Adrenal gland (tissue), 12 donors: ENCODE measurements around the gene NUAK2. TPM values are rescaled to one million over a fixed set of nuclear protein-coding genes. Genes with fewer than 3 reads are reported as not detected.

Experiments used
- DNase-seq, 7 donors: peaks; one replicate each; pipeline ENCODE4 v3.0.0-alpha.2; 2019 to 2020
- H3K27ac ChIP-seq, 5 donors: fragments of 200-600 bp; sonication (generic) in 4 of 5; 1 replicate in 3 of 5; 2 replicates in 2 of 5; pipeline versions ENCODE4 v1.5.1 to v1.8.0; 2016 to 2020; ENCODE audit warnings: mild to moderate bottlenecking in 1 of 5
- H3K27me3 ChIP-seq: fragments of 200-600 bp; 2 replicates; pipeline ENCODE4 v1.8.0; 2021
- H3K36me3 ChIP-seq, 2 donors: fragments of 200-600 bp; replicated peaks in 1 of 2; 1 replicate in 1 of 2; 2 replicates in 1 of 2; pipeline versions ENCODE4 v1.5.1 to v1.8.0; 2018 to 2022
- H3K4me1 ChIP-seq, 2 donors: fragments of 200-600 bp; replicated peaks in 1 of 2; 1 replicate in 1 of 2; 2 replicates in 1 of 2; pipeline versions ENCODE4 v1.5.1 to v1.8.0; 2018 to 2021
- H3K4me3 ChIP-seq, 4 donors: fragments of 200-600 bp; sonication (generic) in 3 of 4; one replicate each; pipeline ENCODE4 v1.5.1; 2016 to 2018
- H3K9me3 ChIP-seq, 3 donors: fragments of 200-600 bp; sonication (generic) in 1 of 3; replicated peaks in 1 of 3; 1 replicate in 2 of 3; 2 replicates in 1 of 3; pipeline versions ENCODE4 v1.5.1 to v1.8.0; 2016 to 2021
- POLR2A ChIP-seq, 2 donors: fragments of 450-650 bp; IDR thresholded peaks; one replicate each; pipeline ENCODE4 v1.6.1; 2017; ENCODE audit warnings: antibody characterized with exemption in 2 of 2, mild to moderate bottlenecking in 2 of 2, moderate library complexity in 1 of 2
- WGBS, 4 donors: extraction: QIAGEN DNeasy Blood & Tissue Kit in 2 of 4; methylation state at CpG; one replicate each; pipeline versions ENCODE4 v1.1.5 to v1.1.7; 2013 to 2017; 5-methylcytosine and 5-hydroxymethylcytosine counted together
- intact Hi-C, 2 donors: fragments of 100-400 bp; cut with DNase I; formaldehyde crosslinking; loops; one replicate each; pipeline versions ENCODE4 v1.14.1 to v1.15.0; 2022 to 2023
- polyA plus RNA-seq, 3 donors: library from polyadenylated mRNA; stranded (reverse); fragments of 200-250 nt in 2 of 3; fragments of 350-450 nt in 1 of 3; fragmentation: Illumina TruSeq in 1 of 3; extraction: RNeasy Lipid Tissue Mini Kit (QIAGEN cat#74804) in 1 of 3; gene quantifications; one replicate each; pipeline ENCODE4 v1.2.3, GENCODE V29; 2013 to 2014
- total RNA-seq, 9 donors: library from RNA; depleted of rRNA in 4 of 9; stranded (reverse); fragments of >200 nt in 4 of 9; fragments of 120-200 nt in 1 of 9; fragmentation: NEBNext Ultra II Directional in 1 of 9; extraction: Animal tissue kit (Norgen Biotek cat#: 25700) in 1 of 9; gene quantifications; one replicate each; pipeline versions ENCODE4 v1.1.0 to v1.2.4, GENCODE V29; 2013 to 2023
- TF ChIP-seq, protein P1 (sequence below), 6 experiments: fragments of 450-650 bp in 4 of 6; fragments of 200-600 bp in 2 of 6; sonication (generic) in 1 of 6; IDR thresholded peaks; 1 replicate in 5 of 6; 2 replicates in 1 of 6; pipeline versions ENCODE4 v1.5.1 to v1.8.0; 2016 to 2021; ENCODE audit warnings: antibody characterized with exemption in 6 of 6, mild to moderate bottlenecking in 2 of 6, moderate library complexity in 1 of 6
- donor health status: healthy with polysubstance abuse.
- donor health status: Bipolar disorder and iron deficiency.
- donor health status: DM: yes; HTN: yes; CAD: no.
- donor health status: DM: no; HTN: no; CAD: no.
- donor health status: DM: no; HTN: no; CAD: no.
- donor health status: DM: yes; HTN: yes; CAD: no.

Gene NUAK2
- total and polyA plus RNA-seq, 12 donors, result 0.95 to 9.9 (median 4.0) TPM

DNA sequence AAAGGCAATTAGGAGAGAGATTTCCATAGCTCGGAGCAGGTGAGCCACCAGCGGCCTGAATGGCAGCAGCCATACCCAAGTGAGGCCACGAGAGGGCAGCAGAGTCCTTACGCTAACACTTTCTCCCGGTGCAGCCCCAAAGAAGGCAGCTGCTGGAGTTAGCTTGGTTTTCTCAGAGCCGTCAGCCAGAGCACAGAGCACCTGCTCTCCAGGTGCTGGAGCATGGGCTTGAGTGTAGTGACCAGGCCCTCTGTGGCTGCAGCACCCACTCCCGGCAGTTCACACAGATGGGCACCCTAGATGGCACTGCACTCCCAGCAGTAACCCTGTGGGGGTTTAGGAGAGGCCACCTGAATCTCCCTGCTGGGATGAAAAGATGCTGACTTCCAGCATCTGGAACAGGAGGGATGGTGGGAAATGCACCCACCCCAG lies 48.0 kb downstream of the NUAK2 start:
- no peak for TF ChIP-seq POLR2A (IDR thresholded peaks at IDR 0.05)
- TF ChIP-seq, protein P1, sequence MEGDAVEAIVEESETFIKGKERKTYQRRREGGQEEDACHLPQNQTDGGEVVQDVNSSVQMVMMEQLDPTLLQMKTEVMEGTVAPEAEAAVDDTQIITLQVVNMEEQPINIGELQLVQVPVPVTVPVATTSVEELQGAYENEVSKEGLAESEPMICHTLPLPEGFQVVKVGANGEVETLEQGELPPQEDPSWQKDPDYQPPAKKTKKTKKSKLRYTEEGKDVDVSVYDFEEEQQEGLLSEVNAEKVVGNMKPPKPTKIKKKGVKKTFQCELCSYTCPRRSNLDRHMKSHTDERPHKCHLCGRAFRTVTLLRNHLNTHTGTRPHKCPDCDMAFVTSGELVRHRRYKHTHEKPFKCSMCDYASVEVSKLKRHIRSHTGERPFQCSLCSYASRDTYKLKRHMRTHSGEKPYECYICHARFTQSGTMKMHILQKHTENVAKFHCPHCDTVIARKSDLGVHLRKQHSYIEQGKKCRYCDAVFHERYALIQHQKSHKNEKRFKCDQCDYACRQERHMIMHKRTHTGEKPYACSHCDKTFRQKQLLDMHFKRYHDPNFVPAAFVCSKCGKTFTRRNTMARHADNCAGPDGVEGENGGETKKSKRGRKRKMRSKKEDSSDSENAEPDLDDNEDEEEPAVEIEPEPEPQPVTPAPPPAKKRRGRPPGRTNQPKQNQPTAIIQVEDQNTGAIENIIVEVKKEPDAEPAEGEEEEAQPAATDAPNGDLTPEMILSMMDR (IDR thresholded peaks at IDR 0.05), result peak; percentile 97 to 99 (median 98)
- DNase-seq, result peak; percentile 77 to 97 (median 90)
- intact Hi-C loops, result loop anchor here (2.0 to 10.0 kb wide), 4 partner anchors 51 to 221 kb away; no protein-coding TSS in a partner anchor
- H3K9me3 ChIP-seq, result no peaks in the 10 kb centered on the region
- peak overlapping the region in 4 of 5 donors; percentile 24 to 76 (median 50) for H3K27ac ChIP-seq
- WGBS, 4 donors, result 6 to 14% (median 9%) methylated on average over 1 to 7 of the region's 7 CpGs; no CpG with 5 or more reads in 1 of the 4 donors
- H3K4me1 ChIP-seq, result peaks cover 0 to 12% of the 10 kb centered on the region in 2 donors
- H3K27me3 ChIP-seq, result no peaks in the 10 kb centered on the region
- peaks cover 0 to 9% of the 10 kb centered on the region in 2 donors for H3K36me3 ChIP-seq
- no peak overlapping the region for H3K4me3 ChIP-seq

DNA sequence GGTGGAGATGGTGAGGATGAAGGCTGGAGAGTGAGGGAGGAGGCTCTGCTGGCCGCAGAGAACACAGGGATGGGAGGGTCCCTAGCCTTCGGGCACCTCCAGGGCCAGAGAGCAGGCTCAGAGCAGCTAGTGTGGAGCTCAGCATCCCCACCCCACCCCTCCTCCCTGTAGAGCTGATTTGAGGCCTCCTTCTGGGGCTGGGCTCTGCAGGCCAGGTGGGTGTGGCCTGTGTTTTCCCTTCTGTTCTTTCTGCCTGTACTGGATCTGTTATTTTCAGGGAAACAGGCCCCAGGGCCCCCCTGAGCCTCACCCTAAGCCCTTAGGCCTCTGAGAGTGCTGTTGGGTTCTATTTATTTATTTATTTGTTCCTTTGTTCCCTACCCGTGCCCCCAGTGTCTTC lies 49.0 kb downstream of the NUAK2 start:
- DNase-seq, result no peak
- H3K36me3 ChIP-seq, result peaks cover 0 to 9% of the 10 kb centered on the region in 2 donors
- H3K4me3 ChIP-seq, result no peak overlapping the region
- peaks cover 0 to 12% of the 10 kb centered on the region in 2 donors for H3K4me1 ChIP-seq
- H3K27me3 ChIP-seq, result no peaks in the 10 kb centered on the region
- TF ChIP-seq, protein P1 (IDR thresholded peaks at IDR 0.05), result no peak
- TF ChIP-seq POLR2A (IDR thresholded peaks at IDR 0.05), result no peak
- WGBS, 4 donors, result 74 to 100% (median 92%) methylated on average over 3 of the region's 3 CpGs
- no peaks in the 10 kb centered on the region for H3K9me3 ChIP-seq
- no peak overlapping the region for H3K27ac ChIP-seq
- intact Hi-C loops, result loop anchor here (2.0 to 10.0 kb wide), 4 partner anchors 52 to 222 kb away; no protein-coding TSS in a partner anchor

DNA sequence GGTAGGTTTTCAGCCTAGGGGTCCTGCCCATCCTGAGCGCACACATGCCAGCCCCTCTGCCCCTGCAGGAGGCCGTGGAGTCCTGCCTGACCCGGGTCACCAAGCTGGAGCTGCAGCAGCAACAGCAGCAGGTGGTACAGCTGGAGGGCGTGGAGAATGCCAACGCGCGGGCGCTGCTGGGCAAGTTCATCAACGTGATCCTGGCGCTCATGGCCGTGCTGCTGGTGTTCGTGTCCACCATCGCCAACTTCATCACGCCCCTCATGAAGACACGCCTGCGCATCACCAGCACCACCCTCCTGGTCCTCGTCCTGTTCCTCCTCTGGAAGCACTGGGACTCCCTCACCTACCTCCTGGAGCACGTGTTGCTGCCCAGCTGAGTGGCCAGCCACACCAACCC lies 49.8 kb downstream of the NUAK2 start:
- Histone ChIP-seq H3K36me3 (peaks cover 0 to 9% of the 10 kb centered on the region in 2 donors), H3K4me3 (no peak overlapping the region), H3K4me1 (peaks cover 0 to 12% of the 10 kb centered on the region in 2 donors), H3K27me3 (no peaks in the 10 kb centered on the region), H3K9me3 (no peaks in the 10 kb centered on the region), H3K27ac (no peak overlapping the region)
- no peak for TF ChIP-seq POLR2A (IDR thresholded peaks at IDR 0.05)
- TF ChIP-seq, protein P1 (IDR thresholded peaks at IDR 0.05), result no peak
- WGBS, 4 donors, result 92 to 96% (median 93%) methylated on average over 10 to 18 of the region's 18 CpGs
- no peak for DNase-seq
- intact Hi-C loops, result loop anchor here (2.0 to 10.0 kb wide), 4 partner anchors 53 to 223 kb away; no protein-coding TSS in a partner anchor

DNA sequence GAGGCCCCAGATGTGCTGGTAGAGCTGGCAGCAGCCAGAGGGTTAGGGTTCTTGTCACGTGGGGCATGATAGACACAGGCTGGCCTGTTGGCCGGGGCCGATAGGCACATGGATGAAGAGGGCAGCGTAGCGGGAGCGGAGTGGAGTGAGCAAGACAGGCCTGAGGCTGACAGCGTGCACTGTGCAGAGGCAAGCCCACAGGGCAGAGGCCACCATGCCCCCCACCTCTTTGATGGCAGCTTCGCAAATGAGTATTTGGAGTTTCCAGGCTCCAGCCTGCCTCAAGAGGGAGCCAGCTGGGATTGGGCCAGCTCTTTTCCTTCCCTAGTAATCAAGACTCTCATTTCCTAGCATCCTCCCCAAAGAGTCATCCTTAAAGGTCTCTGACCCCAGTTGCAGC lies 50.3 kb downstream of the NUAK2 start:
- H3K9me3 ChIP-seq, result no peaks in the 10 kb centered on the region
- WGBS, 4 donors, result 79 to 91% (median 82%) methylated on average over 7 to 8 of the region's 8 CpGs
- no peak overlapping the region for H3K27ac ChIP-seq
- H3K4me3 ChIP-seq, result no peak overlapping the region
- no peak for TF ChIP-seq POLR2A (IDR thresholded peaks at IDR 0.05)
- H3K36me3 ChIP-seq, result peaks cover 0 to 9% of the 10 kb centered on the region in 2 donors
- no peaks in the 10 kb centered on the region for H3K27me3 ChIP-seq
- DNase-seq, result peak in 4 of 7 donors; percentile 33 to 82 (median 72)
- intact Hi-C loops, result loop anchor here (10.0 kb wide), 2 partner anchors 164 to 224 kb away; no protein-coding TSS in a partner anchor
- peaks cover 0 to 12% of the 10 kb centered on the region in 2 donors for H3K4me1 ChIP-seq

DNA sequence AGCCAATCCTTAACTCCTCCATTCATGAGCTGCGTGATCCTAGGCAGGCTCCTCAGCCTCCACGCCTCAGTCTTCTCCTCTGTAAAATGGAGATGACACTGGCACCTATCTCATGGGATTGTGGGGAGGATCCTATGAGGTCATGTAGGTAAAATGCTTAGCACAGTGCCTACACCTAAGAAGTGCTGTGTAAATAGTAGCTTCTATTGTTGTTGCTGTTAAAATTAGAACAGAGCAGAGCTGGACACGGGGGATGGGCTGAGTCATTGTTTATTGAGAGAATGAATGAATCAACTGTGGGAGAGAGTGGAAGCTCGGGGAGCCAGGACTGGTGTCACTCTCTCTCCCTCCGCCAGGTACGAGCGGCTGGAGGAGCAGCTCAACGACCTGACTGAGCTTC lies 50.8 kb downstream of the NUAK2 start:
- H3K4me1 ChIP-seq, result peaks cover 0 to 12% of the 10 kb centered on the region in 2 donors
- H3K27me3 ChIP-seq, result no peaks in the 10 kb centered on the region
- DNase-seq, result peak in 2 of 7 donors; percentile 46 to 74
- no peak overlapping the region for H3K27ac ChIP-seq
- H3K4me3 ChIP-seq, result no peak overlapping the region
- no peaks in the 10 kb centered on the region for H3K9me3 ChIP-seq
- no peak for TF ChIP-seq POLR2A (IDR thresholded peaks at IDR 0.05)
- TF ChIP-seq, protein P1 (IDR thresholded peaks at IDR 0.05), result no peak
- H3K36me3 ChIP-seq, result peaks cover 0 to 9% of the 10 kb centered on the region in 2 donors
- intact Hi-C loops, result loop anchor here (10.0 kb wide), 2 partner anchors 164 to 224 kb away; no protein-coding TSS in a partner anchor
- 67 to 87% (median 74%) methylated on average over 6 to 8 of the region's 8 CpGs for WGBS, 4 donors
